ENCODE results near the gene CIB2. TPM values are rescaled to one million over a fixed set of nuclear protein-coding genes. Genes with fewer than 3 reads are reported as not detected.
A peak's percentile ranks its signal among the peaks of the same experiment; 100 is the strongest.

CIB2 gene
- total RNA-seq, 2 donors from 2014 or later: 40.6 to 41.7 TPM

DNA sequence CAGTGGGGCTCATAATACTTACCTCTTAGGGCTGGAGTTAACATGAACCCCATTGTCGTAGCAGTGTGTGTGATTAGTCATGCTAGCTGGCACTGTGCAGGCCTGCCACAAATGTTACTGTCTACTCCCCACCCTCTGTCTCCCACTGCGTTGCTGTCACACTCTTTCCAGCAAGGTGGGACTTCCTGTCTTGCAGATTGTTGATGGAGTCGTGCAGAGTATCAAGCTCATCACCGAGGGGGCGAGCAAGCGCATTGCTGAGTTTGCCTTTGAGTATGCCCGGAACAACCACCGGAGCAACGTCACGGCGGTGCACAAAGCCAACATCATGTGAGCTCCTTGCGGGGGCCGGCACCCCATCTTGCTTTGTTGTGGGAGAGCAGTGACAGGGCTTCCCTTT is 30.8 kb upstream of the CIB2 start:
- peaks cover 56% of the 10 kb centered on the region for H3K36me3 Mint-ChIP-seq (ENCODE audit: low read depth)

DNA sequence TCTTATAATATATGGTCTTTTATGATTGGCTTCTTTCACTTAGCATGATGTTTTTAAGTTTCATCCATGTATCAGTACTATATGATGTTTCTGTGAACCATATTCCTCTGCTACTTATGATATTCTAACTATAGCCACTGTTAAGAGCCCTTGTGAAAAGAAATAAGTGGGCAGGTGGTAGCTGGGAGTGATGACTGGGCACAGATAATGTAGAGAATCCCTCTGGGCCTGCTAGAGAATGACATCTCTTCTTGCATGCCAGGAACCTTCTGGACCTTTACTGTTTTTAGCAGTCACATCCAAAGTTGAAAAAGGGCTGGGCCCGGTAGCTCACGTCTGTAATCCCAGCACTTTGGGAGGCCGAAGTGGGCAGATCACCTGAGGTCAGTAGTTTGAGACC is 28.1 kb upstream of the CIB2 start:
- Mint-ChIP-seq H3K27me3 (ENCODE audit: insufficient read depth) (no peaks in the 10 kb centered on the region), H3K9me3 (no peaks in the 10 kb centered on the region), H3K4me3 (no peak overlapping the region), H3K36me3 (ENCODE audit: low read depth) (peaks cover 38% of the 10 kb centered on the region), H3K27ac (no peak overlapping the region), H3K4me1 (peaks cover 18% of the 10 kb centered on the region)
- Histone ChIP-seq H3K36me3 (ENCODE audit: control insufficient read depth, insufficient read depth, low read length) (peaks cover 28% of the 10 kb centered on the region), H3K9me3 (ENCODE audit: control insufficient read depth, low read length) (no peaks in the 10 kb centered on the region), H3K9ac (ENCODE audit: extremely low read depth, low read length, poor library complexity, severe bottlenecking) (no peak overlapping the region), H3K4me3 (ENCODE audit: low read length) (no peak overlapping the region), H3K27ac (ENCODE audit: low read depth, low read length) (no peak overlapping the region), H3K4me1 (ENCODE audit: control insufficient read depth, insufficient read depth, low read length) (no peaks in the 10 kb centered on the region), H3K27me3 (ENCODE audit: control insufficient read depth, insufficient read depth, low read length, poor library complexity, severe bottlenecking) (no peaks in the 10 kb centered on the region)
- WGBS, 2 experiments (ENCODE audit: insufficient coverage in 1 of 2, insufficient read length in 1 of 2): 92 to 93% methylated on average over 2 to 3 of the region's 3 CpGs
- DNase-seq: no peak
- TF ChIP-seq, protein P1, sequence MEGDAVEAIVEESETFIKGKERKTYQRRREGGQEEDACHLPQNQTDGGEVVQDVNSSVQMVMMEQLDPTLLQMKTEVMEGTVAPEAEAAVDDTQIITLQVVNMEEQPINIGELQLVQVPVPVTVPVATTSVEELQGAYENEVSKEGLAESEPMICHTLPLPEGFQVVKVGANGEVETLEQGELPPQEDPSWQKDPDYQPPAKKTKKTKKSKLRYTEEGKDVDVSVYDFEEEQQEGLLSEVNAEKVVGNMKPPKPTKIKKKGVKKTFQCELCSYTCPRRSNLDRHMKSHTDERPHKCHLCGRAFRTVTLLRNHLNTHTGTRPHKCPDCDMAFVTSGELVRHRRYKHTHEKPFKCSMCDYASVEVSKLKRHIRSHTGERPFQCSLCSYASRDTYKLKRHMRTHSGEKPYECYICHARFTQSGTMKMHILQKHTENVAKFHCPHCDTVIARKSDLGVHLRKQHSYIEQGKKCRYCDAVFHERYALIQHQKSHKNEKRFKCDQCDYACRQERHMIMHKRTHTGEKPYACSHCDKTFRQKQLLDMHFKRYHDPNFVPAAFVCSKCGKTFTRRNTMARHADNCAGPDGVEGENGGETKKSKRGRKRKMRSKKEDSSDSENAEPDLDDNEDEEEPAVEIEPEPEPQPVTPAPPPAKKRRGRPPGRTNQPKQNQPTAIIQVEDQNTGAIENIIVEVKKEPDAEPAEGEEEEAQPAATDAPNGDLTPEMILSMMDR (conservative IDR thresholded peaks at IDR 0.05): no peak

More for the DNA sequence above, 30.8 kb upstream of the CIB2 start:
- peaks cover 11% of the 10 kb centered on the region for H3K4me1 Mint-ChIP-seq
- H3K27ac Mint-ChIP-seq: no peak overlapping the region
- no peak overlapping the region for H3K4me3 ChIP-seq (ENCODE audit: low read length)
- no peak for DNase-seq
- no peaks in the 10 kb centered on the region for H3K9me3 Mint-ChIP-seq
- H3K9me3 ChIP-seq (ENCODE audit: control insufficient read depth, low read length): no peaks in the 10 kb centered on the region
- 97 to 100% methylated on average over 11 to 13 of the region's 13 CpGs for WGBS, 2 experiments (ENCODE audit: insufficient coverage in 1 of 2, insufficient read length in 1 of 2)
- no peaks in the 10 kb centered on the region for H3K4me1 ChIP-seq (ENCODE audit: control insufficient read depth, insufficient read depth, low read length)
- no peak overlapping the region for H3K4me3 Mint-ChIP-seq
- H3K36me3 ChIP-seq (ENCODE audit: control insufficient read depth, insufficient read depth, low read length): peaks cover 37% of the 10 kb centered on the region
- H3K9ac ChIP-seq (ENCODE audit: extremely low read depth, low read length, poor library complexity, severe bottlenecking): no peak overlapping the region
- no peak overlapping the region for H3K27ac ChIP-seq (ENCODE audit: low read depth, low read length)
- TF ChIP-seq, protein P1 (conservative IDR thresholded peaks at IDR 0.05): no peak
- no peaks in the 10 kb centered on the region for H3K27me3 Mint-ChIP-seq (ENCODE audit: insufficient read depth)
- no peaks in the 10 kb centered on the region for H3K27me3 ChIP-seq (ENCODE audit: control insufficient read depth, insufficient read depth, low read length, poor library complexity, severe bottlenecking)

DNA sequence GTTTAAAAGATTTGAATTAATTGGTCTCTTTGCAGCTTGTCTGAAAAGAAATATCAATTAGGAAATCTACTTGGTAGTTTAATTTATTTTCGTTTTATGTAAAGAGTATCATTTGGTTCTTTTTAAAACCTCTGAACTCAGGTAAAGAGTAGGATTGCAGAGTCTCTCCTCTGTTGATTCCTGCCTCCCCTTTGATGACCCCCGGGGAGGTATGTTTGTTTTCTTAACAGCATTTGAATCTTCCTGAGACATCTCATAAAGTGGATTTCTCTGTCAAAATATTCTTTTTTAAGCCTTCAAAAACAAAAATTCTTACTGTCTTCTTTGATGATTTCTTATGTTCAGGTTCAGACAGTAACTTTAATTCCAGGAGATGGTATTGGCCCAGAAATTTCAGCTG is 26.0 kb upstream of the CIB2 start:
- H3K27me3 ChIP-seq (ENCODE audit: control insufficient read depth, insufficient read depth, low read length, poor library complexity, severe bottlenecking): no peaks in the 10 kb centered on the region
- peak overlapping the region; percentile 72 for H3K27ac Mint-ChIP-seq
- no peak for DNase-seq
- no peak overlapping the region for H3K4me3 Mint-ChIP-seq
- no peak overlapping the region for H3K9ac ChIP-seq (ENCODE audit: extremely low read depth, low read length, poor library complexity, severe bottlenecking)
- 21 to 22% methylated on average over 2 of the region's 2 CpGs for WGBS, 2 experiments (ENCODE audit: insufficient coverage in 1 of 2, insufficient read length in 1 of 2)
- no peaks in the 10 kb centered on the region for H3K9me3 Mint-ChIP-seq
- H3K27me3 Mint-ChIP-seq (ENCODE audit: insufficient read depth): no peaks in the 10 kb centered on the region
- H3K4me1 ChIP-seq (ENCODE audit: control insufficient read depth, insufficient read depth, low read length): no peaks in the 10 kb centered on the region
- H3K36me3 ChIP-seq (ENCODE audit: control insufficient read depth, insufficient read depth, low read length): peaks cover 18% of the 10 kb centered on the region
- no peak overlapping the region for H3K4me3 ChIP-seq (ENCODE audit: low read length)
- H3K4me1 Mint-ChIP-seq: peaks cover 18% of the 10 kb centered on the region
- no peaks in the 10 kb centered on the region for H3K9me3 ChIP-seq (ENCODE audit: control insufficient read depth, low read length)
- peaks cover 26% of the 10 kb centered on the region for H3K36me3 Mint-ChIP-seq (ENCODE audit: low read depth)
- no peak overlapping the region for H3K27ac ChIP-seq (ENCODE audit: low read depth, low read length)
- TF ChIP-seq, protein P1 (conservative IDR thresholded peaks at IDR 0.05): no peak

Data from endodermal cell (in vitro differentiated cells).